Activated T-helper 1 cell treated with anti-CD3 and anti-CD28 coated beads, Interleukin-12 subunit alpha, Interleukin-12 subunit beta, Interleukin-2, Interleukin-4 antibody, amounts not matched to agents 30 ng/mL and 10 ng/mL and 1 ng/mL, durations not matched to agents 14 hours and 24 hours and 36 hours (primary cell): Measurements from ENCODE around the gene TBC1D23. TPM values are rescaled to one million over a fixed set of nuclear protein-coding genes. Genes with fewer than 3 reads are reported as not detected.

Experiments
- DNase-seq: peaks from one replicate; pipeline ENCODE4 v3.0.0; 2021; ENCODE audit warnings: low spot score
- H3K27ac Mint-ChIP-seq: one replicate; pipeline ENCODE4 v1.8.0; 2021; ENCODE audit warnings: mild to moderate bottlenecking, mixed read lengths
- H3K27me3 Mint-ChIP-seq: one replicate; pipeline ENCODE4 v1.8.0; 2022; ENCODE audit warnings: mild to moderate bottlenecking, moderate library complexity, mixed read lengths; ENCODE audit not compliant: insufficient read depth
- H3K36me3 Mint-ChIP-seq: one replicate; pipeline ENCODE4 v1.8.0; 2021; ENCODE audit warnings: low read depth, mixed read lengths
- H3K4me1 Mint-ChIP-seq: one replicate; pipeline ENCODE4 v1.8.0; 2021; ENCODE audit warnings: low read depth, mixed read lengths
- H3K4me3 Mint-ChIP-seq: one replicate; pipeline ENCODE4 v1.8.0; 2021; ENCODE audit warnings: mild to moderate bottlenecking, moderate library complexity, mixed read lengths
- H3K9me3 Mint-ChIP-seq: one replicate; pipeline ENCODE4 v1.8.0; 2021; ENCODE audit warnings: mixed read lengths
- intact Hi-C: fragments of 100-400 bp; cut with micrococcal nuclease; formaldehyde crosslinking; loops from one replicate; pipeline ENCODE4 v1.15.1; 2024
- total RNA-seq: library from RNA; stranded (reverse); gene quantifications from 2 replicates; pipeline ENCODE4 v1.2.3, GENCODE V29; 2022

Gene TBC1D23
- total RNA-seq, 1 donor from 2014 or later = 19.0 TPM

DNA sequence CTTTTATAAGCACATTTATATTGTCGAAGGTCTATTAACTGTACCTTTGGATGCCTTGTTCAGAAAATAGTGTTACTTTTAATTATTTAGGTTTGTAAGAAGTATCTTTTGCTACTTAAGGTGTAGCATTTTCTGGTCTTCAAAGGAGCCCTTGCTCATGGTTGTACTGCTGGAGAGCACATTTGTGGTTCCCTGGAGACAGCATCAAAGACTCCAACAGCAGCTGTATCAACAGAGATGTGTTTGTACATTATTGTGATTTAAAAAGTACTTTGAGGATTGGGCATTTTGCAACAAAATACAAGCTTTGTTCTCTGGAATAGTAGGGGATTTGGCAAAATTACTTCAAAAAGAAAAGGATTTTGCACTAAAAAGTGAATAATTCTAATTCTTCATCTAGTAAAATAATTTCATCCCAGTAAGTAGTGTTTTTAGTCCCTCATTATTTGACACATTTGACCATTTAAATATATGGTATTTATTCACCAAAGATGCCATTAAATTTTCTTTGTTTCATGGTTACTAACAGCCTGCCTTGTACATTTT, 16.5 kb downstream of the TBC1D23 start:
- Mint-ChIP-seq H3K4me1 (peaks cover 9% of the 10 kb centered on the region), H3K27ac (no peak overlapping the region), H3K36me3 (peaks cover 8% of the 10 kb centered on the region), H3K27me3 (no peaks in the 10 kb centered on the region), H3K9me3 (no peaks in the 10 kb centered on the region), H3K4me3 (no peak overlapping the region)
- intact Hi-C loops = no loop called here
- no peak for DNase-seq

- DNase-seq = no peak
- Mint-ChIP-seq H3K27ac (no peak overlapping the region), H3K36me3 (peaks cover 8% of the 10 kb centered on the region), H3K4me3 (no peak overlapping the region), H3K4me1 (peaks cover 5% of the 10 kb centered on the region), H3K27me3 (no peaks in the 10 kb centered on the region), H3K9me3 (no peaks in the 10 kb centered on the region)
- intact Hi-C loops = no loop called here
Observed at GRCh38 chr3:100278910-100279309, 18.1 kb downstream of the TBC1D23 start.

DNA sequence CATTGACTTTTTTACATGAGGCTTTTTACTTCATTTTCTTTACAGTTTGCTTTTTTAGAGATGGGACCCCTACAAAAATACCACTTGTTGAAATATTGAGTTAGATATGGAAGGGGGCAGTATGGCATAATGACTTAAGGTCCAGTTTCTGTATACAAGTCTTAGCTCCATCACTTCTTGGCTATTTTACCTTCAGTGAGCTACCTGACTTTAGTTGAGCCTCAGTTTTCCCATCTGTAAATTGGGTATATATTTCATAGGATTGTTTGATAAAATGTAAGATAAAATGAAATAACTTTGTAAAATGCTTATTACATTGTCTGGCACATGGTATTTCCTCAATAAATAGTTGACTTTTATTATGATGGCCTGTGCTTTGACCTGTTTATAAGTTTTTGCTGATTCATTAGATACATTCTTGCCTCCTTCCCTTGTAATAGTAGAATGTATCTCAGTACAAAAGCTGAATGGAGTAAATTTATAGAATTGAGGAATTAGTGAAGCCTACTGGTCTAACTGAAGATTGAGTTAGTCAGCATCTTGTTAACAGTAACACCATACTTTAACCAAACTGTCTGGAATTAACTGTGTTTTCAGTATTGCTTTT, 27.6 kb downstream of the TBC1D23 start:
- no peaks in the 10 kb centered on the region for H3K9me3 Mint-ChIP-seq
- no peaks in the 10 kb centered on the region for H3K27me3 Mint-ChIP-seq
- H3K27ac Mint-ChIP-seq = no peak overlapping the region
- H3K36me3 Mint-ChIP-seq = peaks cover 16% of the 10 kb centered on the region
- intact Hi-C loops = no loop called here
- no peak for DNase-seq
- no peaks in the 10 kb centered on the region for H3K4me1 Mint-ChIP-seq
- H3K4me3 Mint-ChIP-seq = no peak overlapping the region

DNA sequence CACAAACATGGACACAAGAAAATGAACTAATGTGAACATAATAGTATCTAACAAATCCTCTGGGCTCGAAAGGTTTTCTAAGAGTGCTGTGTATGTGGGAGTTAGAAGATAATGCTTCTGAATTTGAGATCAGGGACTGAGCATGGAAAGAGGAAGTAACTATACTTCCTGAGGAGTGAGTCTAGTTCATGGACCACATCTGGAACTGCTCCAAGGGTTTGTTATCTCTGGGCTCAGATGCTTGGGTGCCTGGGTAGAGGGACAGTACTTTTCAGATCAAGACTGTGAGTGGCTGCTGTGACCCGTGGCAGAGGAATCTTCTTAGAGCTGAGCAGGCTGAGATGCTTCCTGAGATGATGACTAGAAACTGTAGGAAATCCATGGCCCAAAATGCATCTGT, 28.5 kb downstream of the TBC1D23 start:
- Mint-ChIP-seq H3K36me3 (peaks cover 16% of the 10 kb centered on the region), H3K27ac (no peak overlapping the region), H3K4me1 (no peaks in the 10 kb centered on the region), H3K4me3 (no peak overlapping the region), H3K9me3 (no peaks in the 10 kb centered on the region), H3K27me3 (no peaks in the 10 kb centered on the region)
- no peak for DNase-seq
- intact Hi-C loops = no loop called here

GRCh38 chr3:100295089-100295488, 34.3 kb downstream of the TBC1D23 start:
- Mint-ChIP-seq H3K9me3 (no peaks in the 10 kb centered on the region), H3K4me1 (no peaks in the 10 kb centered on the region), H3K27ac (no peak overlapping the region), H3K36me3 (peaks cover 18% of the 10 kb centered on the region), H3K27me3 (no peaks in the 10 kb centered on the region), H3K4me3 (no peak overlapping the region)
- DNase-seq = no peak
- intact Hi-C loops = no loop called here

DNA sequence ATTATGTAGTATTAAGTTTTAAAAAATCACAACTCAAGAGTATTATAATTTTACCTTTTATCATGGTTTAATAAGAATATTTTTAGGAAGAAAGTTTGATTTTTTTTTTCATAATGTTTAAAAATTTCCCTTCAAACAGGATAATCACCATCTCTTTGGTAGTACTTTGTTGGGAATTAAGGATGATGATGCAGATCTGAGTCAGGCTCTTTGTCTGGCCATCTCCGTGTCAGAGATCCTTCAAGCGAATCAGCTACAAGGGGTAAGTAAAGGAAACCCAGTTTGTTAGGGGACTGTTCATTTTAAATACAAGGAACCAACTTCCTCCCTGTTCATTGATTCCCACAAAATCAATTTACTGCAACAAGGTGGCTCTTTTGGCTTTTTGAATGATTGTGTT, 37.0 kb downstream of the TBC1D23 start:
- intact Hi-C loops = no loop called here
- H3K4me3 Mint-ChIP-seq = no peak overlapping the region
- peaks cover 25% of the 10 kb centered on the region for H3K36me3 Mint-ChIP-seq
- no peak overlapping the region for H3K27ac Mint-ChIP-seq
- no peaks in the 10 kb centered on the region for H3K9me3 Mint-ChIP-seq
- no peaks in the 10 kb centered on the region for H3K4me1 Mint-ChIP-seq
- no peak for DNase-seq
- H3K27me3 Mint-ChIP-seq = no peaks in the 10 kb centered on the region

DNA sequence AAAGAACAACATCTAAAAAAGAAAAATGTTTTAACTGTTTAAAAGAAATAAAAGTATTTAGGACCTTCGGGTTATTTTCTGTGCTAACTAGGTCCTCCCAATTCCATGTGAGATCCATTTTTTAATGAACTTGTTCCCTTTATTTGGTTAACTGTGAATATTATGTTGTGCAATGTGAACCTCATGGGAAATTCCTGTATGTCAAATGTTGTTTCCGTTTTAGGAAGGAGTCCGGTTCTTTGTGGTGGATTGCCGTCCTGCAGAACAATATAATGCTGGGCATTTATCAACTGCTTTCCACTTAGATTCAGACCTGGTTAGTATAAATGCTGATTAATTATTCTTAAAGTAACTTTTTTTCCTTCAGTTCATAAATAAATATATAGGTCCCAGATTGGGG, 38.2 kb downstream of the TBC1D23 start:
- intact Hi-C loops = no loop called here
- H3K27me3 Mint-ChIP-seq = no peaks in the 10 kb centered on the region
- H3K36me3 Mint-ChIP-seq = peaks cover 29% of the 10 kb centered on the region
- H3K4me1 Mint-ChIP-seq = no peaks in the 10 kb centered on the region
- no peak for DNase-seq
- H3K9me3 Mint-ChIP-seq = no peaks in the 10 kb centered on the region
- no peak overlapping the region for H3K27ac Mint-ChIP-seq
- H3K4me3 Mint-ChIP-seq = no peak overlapping the region

GRCh38 chr3:100306695-100307094, 45.9 kb downstream of the TBC1D23 start:
- Mint-ChIP-seq H3K27me3 (no peaks in the 10 kb centered on the region), H3K27ac (no peak overlapping the region), H3K4me1 (peaks cover 2% of the 10 kb centered on the region), H3K9me3 (no peaks in the 10 kb centered on the region), H3K4me3 (no peak overlapping the region), H3K36me3 (peaks cover 25% of the 10 kb centered on the region)
- intact Hi-C loops = no loop called here
- DNase-seq = no peak

DNA sequence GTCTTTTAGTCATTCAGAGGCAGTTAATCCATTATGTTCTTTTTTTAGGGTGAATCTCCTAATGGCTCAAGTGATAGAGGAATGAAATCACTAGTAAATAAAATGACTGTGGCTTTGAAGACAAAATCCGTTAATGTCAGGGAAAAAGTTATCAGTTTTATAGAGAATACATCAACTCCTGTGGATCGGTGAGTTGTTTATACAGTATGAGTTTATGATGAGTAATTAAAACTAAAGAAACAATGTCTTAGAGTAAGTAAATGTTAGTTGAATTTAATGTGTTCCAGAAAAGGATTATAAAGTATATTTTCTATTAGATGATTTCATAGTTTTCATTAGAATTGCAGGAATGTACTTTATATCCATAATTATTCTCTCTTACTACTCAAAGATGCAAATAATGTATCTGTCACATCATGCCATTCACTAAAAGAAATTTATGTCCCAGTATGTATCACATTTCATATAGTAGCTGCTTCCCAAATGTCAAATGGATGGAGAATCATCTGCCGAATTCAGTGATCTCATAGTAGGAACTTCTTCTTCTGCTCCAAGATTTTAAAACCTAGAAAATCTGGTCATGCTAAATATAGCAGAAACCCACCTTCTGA, 49.7 kb downstream of the TBC1D23 start:
- H3K9me3 Mint-ChIP-seq = no peaks in the 10 kb centered on the region
- H3K27me3 Mint-ChIP-seq = no peaks in the 10 kb centered on the region
- no peak for DNase-seq
- intact Hi-C loops = loop anchor here (10.0 kb wide), 1 partner anchor 184 kb away; the partner anchor contains the start of gene TMEM45A
- H3K4me1 Mint-ChIP-seq = peaks cover 6% of the 10 kb centered on the region
- no peak overlapping the region for H3K27ac Mint-ChIP-seq
- no peak overlapping the region for H3K4me3 Mint-ChIP-seq
- peaks cover 22% of the 10 kb centered on the region for H3K36me3 Mint-ChIP-seq

GRCh38 chr3:100311011-100311410, 50.2 kb downstream of the TBC1D23 start:
- no peak overlapping the region for H3K4me3 Mint-ChIP-seq
- no peak overlapping the region for H3K27ac Mint-ChIP-seq
- intact Hi-C loops = loop anchor here (10.0 kb wide), 1 partner anchor 184 kb away; the partner anchor contains the start of gene TMEM45A
- H3K4me1 Mint-ChIP-seq = peaks cover 6% of the 10 kb centered on the region
- no peaks in the 10 kb centered on the region for H3K9me3 Mint-ChIP-seq
- peaks cover 23% of the 10 kb centered on the region for H3K36me3 Mint-ChIP-seq
- no peaks in the 10 kb centered on the region for H3K27me3 Mint-ChIP-seq
- no peak for DNase-seq

GRCh38 chr3:100316641-100317069, 55.9 kb downstream of the TBC1D23 start:
- H3K9me3 Mint-ChIP-seq = no peaks in the 10 kb centered on the region
- peak; percentile 28 for DNase-seq
- peaks cover 15% of the 10 kb centered on the region for H3K4me1 Mint-ChIP-seq
- H3K27me3 Mint-ChIP-seq = no peaks in the 10 kb centered on the region
- peaks cover 11% of the 10 kb centered on the region for H3K36me3 Mint-ChIP-seq
- H3K27ac Mint-ChIP-seq = peak overlapping the region; percentile 18
- intact Hi-C loops = loop anchor here (1.0 to 10.0 kb wide), 8 partner anchors 18 to 1066 kb away; partner anchors contain the start of genes NIT2 and TMEM45A
- no peak overlapping the region for H3K4me3 Mint-ChIP-seq

DNA sequence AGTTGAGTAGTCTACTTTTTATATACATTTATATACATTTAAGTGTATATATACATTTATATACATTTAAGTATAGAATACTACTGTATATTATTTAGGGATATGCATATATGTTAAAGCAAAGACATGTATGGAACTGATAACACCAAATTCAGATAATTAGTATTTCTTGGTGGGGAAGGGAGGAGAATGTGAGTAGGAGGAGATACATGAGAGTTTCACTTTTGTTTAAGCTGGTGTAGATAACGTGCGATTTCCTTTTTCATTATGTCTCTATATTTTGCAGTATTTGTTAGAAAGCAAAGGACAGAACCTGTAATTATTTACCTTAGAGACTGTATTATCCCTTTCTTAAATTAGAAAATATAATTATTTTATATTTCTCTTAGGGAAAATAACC, 57.1 kb downstream of the TBC1D23 start:
- Mint-ChIP-seq H3K4me3 (no peak overlapping the region), H3K27ac (peak overlapping the region; percentile 56), H3K9me3 (no peaks in the 10 kb centered on the region), H3K27me3 (no peaks in the 10 kb centered on the region), H3K4me1 (peaks cover 11% of the 10 kb centered on the region), H3K36me3 (peaks cover 8% of the 10 kb centered on the region)
- intact Hi-C loops = loop anchor here (2.0 to 10.0 kb wide), 5 partner anchors 83 to 1064 kb away; partner anchors contain the start of genes LNP1, TMEM45A and TOMM70
- no peak for DNase-seq

- DNase-seq = no peak
- Mint-ChIP-seq H3K4me1 (peaks cover 11% of the 10 kb centered on the region), H3K27me3 (no peaks in the 10 kb centered on the region), H3K27ac (no peak overlapping the region), H3K36me3 (peaks cover 9% of the 10 kb centered on the region), H3K9me3 (no peaks in the 10 kb centered on the region), H3K4me3 (no peak overlapping the region)
- intact Hi-C loops = loop anchor here (2.0 to 10.0 kb wide), 4 partner anchors 81 to 1062 kb away; partner anchors contain the start of genes LNP1, TMEM45A and TOMM70
Observed at GRCh38 chr3:100319951-100320350, 59.2 kb downstream of the TBC1D23 start.
